ENCODE measurements around the gene USP34. TPM values are rescaled to one million over a fixed set of nuclear protein-coding genes. Genes with fewer than 3 reads are reported as not detected.

USP34 gene
- total RNA-seq, 5 donors from 2014 or later (not counting 1 experiment from before 2014, with no cell fraction given) = 118 to 193 (median 132) TPM

DNA sequence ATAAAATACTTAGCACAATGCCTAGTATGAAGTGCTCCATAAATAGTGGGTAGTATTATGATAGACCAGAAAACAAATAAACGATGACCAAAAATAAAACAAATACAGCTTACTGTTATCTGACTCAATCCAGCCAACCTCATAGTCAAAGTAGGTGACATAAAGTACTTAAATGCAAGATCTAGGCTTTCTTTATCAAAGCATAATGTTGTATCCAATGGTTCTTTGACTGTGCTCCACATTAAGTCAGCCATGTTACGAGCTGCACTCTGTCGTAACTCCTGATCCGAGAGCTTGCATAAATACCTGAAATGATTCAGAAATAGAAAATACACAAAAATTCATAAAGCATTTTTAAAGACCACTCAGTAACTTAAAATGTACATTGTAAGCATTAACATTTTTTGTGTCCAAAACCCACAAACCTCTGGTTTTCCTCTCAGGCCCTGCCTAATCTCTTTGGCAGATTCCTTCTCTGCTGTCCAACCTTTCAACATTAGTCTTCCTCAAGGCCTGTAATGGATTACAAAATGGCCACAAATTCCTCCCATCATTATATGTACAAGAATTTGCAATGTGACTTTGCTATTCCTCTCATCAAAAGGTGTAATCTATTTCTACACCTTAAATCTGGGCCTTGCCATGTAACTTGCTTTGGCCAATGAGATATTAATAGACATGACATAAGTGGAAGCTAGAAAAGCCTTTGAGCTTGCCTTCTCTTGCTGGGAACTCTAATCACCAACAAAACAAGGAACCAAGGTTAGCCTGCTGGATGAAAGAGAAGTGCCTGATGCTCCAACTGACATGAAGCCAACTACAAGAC lies 90.6 kb downstream of the USP34 start:
- ATAC-seq (replicated peaks in 1 of 4) (no peak), DNase-seq (no peak)
- ChIA-PET POLR2A (no interaction called here), CTCF (no interaction called here)
- Mint-ChIP-seq H3K4me3 (no peak overlapping the region), H3K27me3 (no peaks in the 10 kb centered on the region), H3K9me3 (no peaks in the 10 kb centered on the region), H3K27ac (no peak overlapping the region), H3K36me3 (peaks cover 68% of the 10 kb centered on the region), H3K4me1 (peaks cover 14 to 21% (median 18%) of the 10 kb centered on the region in 3 donors)
- WGBS (ENCODE audit: insufficient coverage) = 100% methylated on average over 3 of the region's 4 CpGs
- Histone ChIP-seq H3K27me3 (replicated peaks in 1 of 2; ENCODE audit: control insufficient read depth in 2 of 2, extremely low read depth in 1 of 2, insufficient read depth in 2 of 2, low read length in 1 of 2) (no peaks in the 10 kb centered on the region), H3K27ac (ENCODE audit: low read length) (no peak overlapping the region), H3K4me1 (ENCODE audit: control insufficient read depth in 1 of 2, extremely low read depth in 1 of 2, insufficient read depth in 2 of 2, low read length in 2 of 2) (no peaks in the 10 kb centered on the region), H3K9me3 (no peaks in the 10 kb centered on the region), H3K4me3 (ENCODE audit: control insufficient read depth in 1 of 2, extremely low read depth in 1 of 2, low read length in 1 of 2) (no peak overlapping the region), H3K36me3 (ENCODE audit: control insufficient read depth in 2 of 2, extremely low read depth in 1 of 2, insufficient read depth in 1 of 2, low read length in 1 of 2) (peaks cover 10 to 62% of the 10 kb centered on the region in 2 donors)

DNA sequence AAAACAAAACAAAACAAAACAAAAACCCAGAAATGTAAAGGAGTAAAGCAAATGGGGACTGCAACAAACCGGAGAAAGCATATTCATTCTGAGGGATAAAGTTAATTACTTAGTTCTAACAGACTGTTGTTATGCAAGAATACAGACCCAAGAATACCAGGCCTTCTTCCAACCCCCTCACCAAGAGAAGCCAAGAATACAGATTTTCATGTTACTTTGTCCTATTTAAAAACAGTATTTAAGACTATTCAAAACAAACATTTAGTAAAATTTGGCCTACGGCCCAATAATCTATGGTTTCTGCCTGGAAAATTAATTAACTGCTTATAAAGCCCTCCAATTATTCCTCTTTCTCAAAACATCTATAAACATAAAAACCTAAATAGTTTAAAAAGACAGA lies 91.4 kb downstream of the USP34 start:
- no peak overlapping the region for H3K4me3 Mint-ChIP-seq
- no peaks in the 10 kb centered on the region for H3K27me3 Mint-ChIP-seq
- Histone ChIP-seq H3K4me1 (ENCODE audit: control insufficient read depth in 1 of 2, extremely low read depth in 1 of 2, insufficient read depth in 2 of 2, low read length in 2 of 2) (no peaks in the 10 kb centered on the region), H3K27ac (ENCODE audit: low read length) (no peak overlapping the region), H3K27me3 (replicated peaks in 1 of 2; ENCODE audit: control insufficient read depth in 2 of 2, extremely low read depth in 1 of 2, insufficient read depth in 2 of 2, low read length in 1 of 2) (no peaks in the 10 kb centered on the region), H3K9me3 (no peaks in the 10 kb centered on the region), H3K4me3 (ENCODE audit: control insufficient read depth in 1 of 2, extremely low read depth in 1 of 2, low read length in 1 of 2) (no peak overlapping the region), H3K36me3 (ENCODE audit: control insufficient read depth in 2 of 2, extremely low read depth in 1 of 2, insufficient read depth in 1 of 2, low read length in 1 of 2) (peaks cover 13 to 67% of the 10 kb centered on the region in 2 donors)
- POLR2A ChIA-PET = interaction anchor here in 1 of 2 donors (0.6 kb wide), 2 partner anchors 79 to 131 kb away, joined by 8 to 10 read pairs; no protein-coding TSS in a partner anchor
- no peak for ATAC-seq (replicated peaks in 1 of 4)
- H3K27ac Mint-ChIP-seq = peak overlapping the region in 1 of 2 donors; percentile 4
- no CpG with 5 or more reads among the region's 2 CpGs for WGBS (ENCODE audit: insufficient coverage)
- peaks cover 72% of the 10 kb centered on the region for H3K36me3 Mint-ChIP-seq
- no peak for DNase-seq
- peaks cover 14 to 23% (median 18%) of the 10 kb centered on the region in 3 donors for H3K4me1 Mint-ChIP-seq
- CTCF ChIA-PET = no interaction called here
- no peaks in the 10 kb centered on the region for H3K9me3 Mint-ChIP-seq

- Histone ChIP-seq H3K4me1 (ENCODE audit: control insufficient read depth in 1 of 2, extremely low read depth in 1 of 2, insufficient read depth in 2 of 2, low read length in 2 of 2) (no peaks in the 10 kb centered on the region), H3K36me3 (ENCODE audit: control insufficient read depth in 2 of 2, extremely low read depth in 1 of 2, insufficient read depth in 1 of 2, low read length in 1 of 2) (peaks cover 17 to 70% of the 10 kb centered on the region in 2 donors), H3K27ac (ENCODE audit: low read length) (no peak overlapping the region), H3K4me3 (ENCODE audit: control insufficient read depth in 1 of 2, extremely low read depth in 1 of 2, low read length in 1 of 2) (no peak overlapping the region), H3K27me3 (replicated peaks in 1 of 2; ENCODE audit: control insufficient read depth in 2 of 2, extremely low read depth in 1 of 2, insufficient read depth in 2 of 2, low read length in 1 of 2) (no peaks in the 10 kb centered on the region), H3K9me3 (no peaks in the 10 kb centered on the region)
- Mint-ChIP-seq H3K4me3 (no peak overlapping the region), H3K4me1 (peaks cover 18 to 23% (median 20%) of the 10 kb centered on the region in 3 donors), H3K27ac (no peak overlapping the region), H3K9me3 (no peaks in the 10 kb centered on the region), H3K27me3 (no peaks in the 10 kb centered on the region), H3K36me3 (peaks cover 82% of the 10 kb centered on the region)
- ChIA-PET CTCF (no interaction called here), POLR2A (no interaction called here)
- no peak for DNase-seq
- no CpG with 5 or more reads among the region's 5 CpGs for WGBS (ENCODE audit: insufficient coverage)
- no peak for ATAC-seq (replicated peaks in 1 of 4)
Observed at GRCh38 chr2:61378281-61378680, 92.6 kb downstream of the USP34 start.

DNA sequence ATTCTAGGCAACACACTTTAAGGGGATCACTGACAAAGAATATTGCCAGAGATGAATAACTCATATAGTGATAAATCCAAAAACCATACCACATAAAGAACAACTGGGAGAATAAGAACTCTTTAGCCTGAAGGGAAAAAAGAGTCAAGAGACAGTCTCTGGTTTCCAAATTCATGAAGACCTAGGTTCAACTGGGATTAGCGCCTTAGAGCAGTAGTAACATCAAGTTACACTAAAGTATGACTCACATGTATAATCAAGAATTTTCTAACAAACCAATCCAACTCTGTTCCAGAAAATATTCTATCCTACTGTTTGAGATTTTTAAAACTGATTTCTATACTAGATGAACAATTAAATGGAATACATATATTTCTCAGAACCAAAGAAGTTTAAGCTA lies 93.8 kb downstream of the USP34 start:
- peaks cover 76% of the 10 kb centered on the region for H3K36me3 Mint-ChIP-seq

DNA sequence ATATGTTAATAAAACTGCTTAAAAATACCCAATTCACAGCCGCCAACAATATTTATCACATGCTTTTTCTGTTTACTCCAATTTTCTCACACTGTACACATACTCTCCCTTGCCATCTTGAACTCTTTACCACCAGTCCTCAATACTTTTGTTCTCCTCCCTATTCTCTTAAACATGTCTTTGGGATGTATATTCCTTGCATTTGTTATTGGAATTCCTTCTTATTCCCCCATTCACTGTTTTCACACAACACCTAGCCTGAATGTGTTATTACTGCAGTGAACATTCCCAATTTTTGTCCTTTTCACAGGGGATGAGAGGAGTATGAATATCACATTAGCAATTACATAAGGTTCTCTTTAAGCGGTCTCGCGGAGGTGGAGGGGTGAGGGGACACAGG lies 94.7 kb downstream of the USP34 start:
- ChIA-PET POLR2A (no interaction called here), CTCF (no interaction called here)
- DNase-seq (no peak), ATAC-seq (replicated peaks in 1 of 4) (no peak)
- H3K9me3 ChIP-seq = no peaks in the 10 kb centered on the region
- no peak overlapping the region for H3K27ac Mint-ChIP-seq
- H3K27ac ChIP-seq (ENCODE audit: low read length) = no peak overlapping the region
- H3K9me3 Mint-ChIP-seq = no peaks in the 10 kb centered on the region
- no peak overlapping the region for H3K4me3 ChIP-seq (ENCODE audit: control insufficient read depth in 1 of 2, extremely low read depth in 1 of 2, low read length in 1 of 2)
- no peak overlapping the region for H3K4me3 Mint-ChIP-seq
- no CpG with 5 or more reads among the region's 4 CpGs for WGBS (ENCODE audit: insufficient coverage)
- H3K36me3 ChIP-seq (ENCODE audit: control insufficient read depth in 2 of 2, extremely low read depth in 1 of 2, insufficient read depth in 1 of 2, low read length in 1 of 2) = peaks cover 17 to 60% of the 10 kb centered on the region in 2 donors
- H3K27me3 ChIP-seq (replicated peaks in 1 of 2; ENCODE audit: control insufficient read depth in 2 of 2, extremely low read depth in 1 of 2, insufficient read depth in 2 of 2, low read length in 1 of 2) = no peaks in the 10 kb centered on the region
- no peaks in the 10 kb centered on the region for H3K4me1 ChIP-seq (ENCODE audit: control insufficient read depth in 1 of 2, extremely low read depth in 1 of 2, insufficient read depth in 2 of 2, low read length in 2 of 2)
- H3K36me3 Mint-ChIP-seq = peaks cover 71% of the 10 kb centered on the region
- peaks cover 6 to 15% (median 12%) of the 10 kb centered on the region in 3 donors for H3K4me1 Mint-ChIP-seq
- H3K27me3 Mint-ChIP-seq = no peaks in the 10 kb centered on the region

More for the DNA sequence above, 93.8 kb downstream of the USP34 start:
- H3K9me3 ChIP-seq = no peaks in the 10 kb centered on the region
- H3K27ac Mint-ChIP-seq = no peak overlapping the region
- no peaks in the 10 kb centered on the region for H3K27me3 Mint-ChIP-seq
- ChIA-PET POLR2A (interaction anchor here (0.6 kb wide), 2 partner anchors 18 to 311 kb away, joined by 3 to 12 read pairs; no protein-coding TSS in a partner anchor), CTCF (no interaction called here)
- no peak overlapping the region for H3K4me3 Mint-ChIP-seq
- peaks cover 14 to 19% (median 16%) of the 10 kb centered on the region in 3 donors for H3K4me1 Mint-ChIP-seq
- H3K9me3 Mint-ChIP-seq = no peaks in the 10 kb centered on the region
- H3K27ac ChIP-seq (ENCODE audit: low read length) = no peak overlapping the region
- no peaks in the 10 kb centered on the region for H3K4me1 ChIP-seq (ENCODE audit: control insufficient read depth in 1 of 2, extremely low read depth in 1 of 2, insufficient read depth in 2 of 2, low read length in 2 of 2)
- ATAC-seq (replicated peaks in 1 of 4) (no peak), DNase-seq (no peak)
- H3K4me3 ChIP-seq (ENCODE audit: control insufficient read depth in 1 of 2, extremely low read depth in 1 of 2, low read length in 1 of 2) = no peak overlapping the region
- peaks cover 17 to 65% of the 10 kb centered on the region in 2 donors for H3K36me3 ChIP-seq (ENCODE audit: control insufficient read depth in 2 of 2, extremely low read depth in 1 of 2, insufficient read depth in 1 of 2, low read length in 1 of 2)
- H3K27me3 ChIP-seq (replicated peaks in 1 of 2; ENCODE audit: control insufficient read depth in 2 of 2, extremely low read depth in 1 of 2, insufficient read depth in 2 of 2, low read length in 1 of 2) = no peaks in the 10 kb centered on the region
- no CpG with 5 or more reads among the region's 1 CpG for WGBS (ENCODE audit: insufficient coverage)

DNA sequence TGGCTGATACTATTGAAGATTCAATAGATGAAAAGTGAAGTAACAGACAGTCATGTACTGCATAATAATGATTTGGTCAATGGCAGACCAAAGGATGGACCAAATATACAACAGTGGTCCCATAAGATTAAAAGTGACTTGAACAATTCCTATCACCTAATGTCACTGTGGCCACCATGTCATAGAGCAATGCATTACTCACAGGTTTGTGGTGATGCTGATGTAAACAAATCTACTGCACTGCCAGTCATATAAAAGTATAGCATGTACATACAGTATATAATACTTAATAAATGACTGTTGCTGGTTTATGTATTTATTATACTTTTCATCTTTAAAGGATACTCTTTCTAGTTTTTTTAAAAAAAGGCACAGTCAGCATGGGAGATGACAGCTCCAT lies 99.9 kb downstream of the USP34 start:
- DNase-seq (no peak), ATAC-seq (replicated peaks in 1 of 4) (no peak)
- peaks cover 19 to 45% (median 32%) of the 10 kb centered on the region in 3 donors for H3K4me1 Mint-ChIP-seq
- Histone ChIP-seq H3K4me3 (ENCODE audit: control insufficient read depth in 1 of 2, extremely low read depth in 1 of 2, low read length in 1 of 2) (no peak overlapping the region), H3K36me3 (ENCODE audit: control insufficient read depth in 2 of 2, extremely low read depth in 1 of 2, insufficient read depth in 1 of 2, low read length in 1 of 2) (peaks cover 6 to 44% of the 10 kb centered on the region in 2 donors), H3K27me3 (replicated peaks in 1 of 2; ENCODE audit: control insufficient read depth in 2 of 2, extremely low read depth in 1 of 2, insufficient read depth in 2 of 2, low read length in 1 of 2) (no peaks in the 10 kb centered on the region), H3K4me1 (ENCODE audit: control insufficient read depth in 1 of 2, extremely low read depth in 1 of 2, insufficient read depth in 2 of 2, low read length in 2 of 2) (peaks cover 0 to 4% of the 10 kb centered on the region in 2 experiments), H3K9me3 (no peaks in the 10 kb centered on the region), H3K27ac (ENCODE audit: low read length) (no peak overlapping the region)
- H3K36me3 Mint-ChIP-seq = peaks cover 67% of the 10 kb centered on the region
- H3K4me3 Mint-ChIP-seq = no peak overlapping the region
- CTCF ChIA-PET = no interaction called here
- no peaks in the 10 kb centered on the region for H3K27me3 Mint-ChIP-seq
- no peaks in the 10 kb centered on the region for H3K9me3 Mint-ChIP-seq
- peak overlapping the region in 1 of 2 donors; percentile 27 for H3K27ac Mint-ChIP-seq
- POLR2A ChIA-PET = interaction anchor here in 1 of 2 donors (0.6 kb wide), 1 partner anchor 50 kb away, joined by 5 read pairs; no protein-coding TSS in a partner anchor

Data from T-cell (primary cell).